MCF 10A (cell line): ENCODE results near the gene AP2M1. TPM values are rescaled to one million over a fixed set of nuclear protein-coding genes. Genes with fewer than 3 reads are reported as not detected.

Source experiments
- BruUV-seq: library from RNA; stranded (reverse); fragments of 400-500 nt; replicated peaks from 2 replicates; lab custom pipeline; 2021; lab: Mats Ljungman, UMichigan
- CTCF ChIA-PET: fragments of 300-600 bp; sonication (Branson Sonifier 250); formaldehyde crosslinking; extraction: SDS; loops from one replicate; lab custom pipeline; 2021; ENCODE audit warnings: antibody characterized with exemption, inconsistent platforms; lab: Yijun Ruan, JAX
- POLR2A ChIA-PET: fragments of 300-600, 350-650 bp; sonication (Branson Sonifier 250); formaldehyde crosslinking; extraction: SDS; loops from one replicate; lab custom pipeline; 2020; ENCODE audit warnings: antibody characterized with exemption, inconsistent platforms; lab: Yijun Ruan, JAX
- DNase-seq: peaks from one replicate; pipeline ENCODE4 v3.0.0-alpha.2; 2018; ENCODE audit not compliant: unreplicated experiment
- H3K27ac Mint-ChIP-seq: one replicate; pipeline ENCODE4 v1.8.0; 2022; ENCODE audit warnings: mild to moderate bottlenecking, low read depth, mixed read lengths; ENCODE audit not compliant: unreplicated experiment
- H3K27me3 Mint-ChIP-seq: one replicate; pipeline ENCODE4 v1.8.0; 2022; ENCODE audit warnings: mixed read lengths; ENCODE audit not compliant: insufficient read depth, unreplicated experiment
- H3K36me3 Mint-ChIP-seq: one replicate; pipeline ENCODE4 v1.8.0; 2022; ENCODE audit warnings: mild to moderate bottlenecking, moderate library complexity, mixed read lengths; ENCODE audit not compliant: insufficient read depth, unreplicated experiment
- H3K4me1 Mint-ChIP-seq: one replicate; pipeline ENCODE4 v1.8.0; 2022; ENCODE audit warnings: mixed read lengths; ENCODE audit not compliant: insufficient read depth, unreplicated experiment
- H3K4me3 Mint-ChIP-seq: one replicate; pipeline ENCODE4 v1.8.0; 2022; ENCODE audit warnings: mild to moderate bottlenecking, moderate library complexity, mixed read lengths; ENCODE audit not compliant: unreplicated experiment
- H3K9me3 Mint-ChIP-seq: one replicate; pipeline ENCODE4 v1.8.0; 2022; ENCODE audit warnings: mixed read lengths; ENCODE audit not compliant: unreplicated experiment
- intact Hi-C: fragments of 100-400 bp; cut with micrococcal nuclease; formaldehyde crosslinking; loops from 2 replicates; pipeline ENCODE4 v1.14.1; 2022
- total RNA-seq: library from RNA; stranded (reverse); gene quantifications from 2 replicates; pipeline ENCODE4 v1.2.3, GENCODE V29; 2022
- TF ChIP-seq, protein P1 (sequence below): fragments of 200-600 bp; IDR thresholded peaks from one replicate; pipeline ENCODE4 v1.8.0; 2022; ENCODE audit warnings: antibody characterized with exemption, mild to moderate bottlenecking; ENCODE audit not compliant: unreplicated experiment

AP2M1 gene
- total RNA-seq, 1 experiment from 2014 or later = 301 TPM

- H3K4me1 Mint-ChIP-seq = peaks cover 16% of the 10 kb centered on the region
- TF ChIP-seq, protein P1, sequence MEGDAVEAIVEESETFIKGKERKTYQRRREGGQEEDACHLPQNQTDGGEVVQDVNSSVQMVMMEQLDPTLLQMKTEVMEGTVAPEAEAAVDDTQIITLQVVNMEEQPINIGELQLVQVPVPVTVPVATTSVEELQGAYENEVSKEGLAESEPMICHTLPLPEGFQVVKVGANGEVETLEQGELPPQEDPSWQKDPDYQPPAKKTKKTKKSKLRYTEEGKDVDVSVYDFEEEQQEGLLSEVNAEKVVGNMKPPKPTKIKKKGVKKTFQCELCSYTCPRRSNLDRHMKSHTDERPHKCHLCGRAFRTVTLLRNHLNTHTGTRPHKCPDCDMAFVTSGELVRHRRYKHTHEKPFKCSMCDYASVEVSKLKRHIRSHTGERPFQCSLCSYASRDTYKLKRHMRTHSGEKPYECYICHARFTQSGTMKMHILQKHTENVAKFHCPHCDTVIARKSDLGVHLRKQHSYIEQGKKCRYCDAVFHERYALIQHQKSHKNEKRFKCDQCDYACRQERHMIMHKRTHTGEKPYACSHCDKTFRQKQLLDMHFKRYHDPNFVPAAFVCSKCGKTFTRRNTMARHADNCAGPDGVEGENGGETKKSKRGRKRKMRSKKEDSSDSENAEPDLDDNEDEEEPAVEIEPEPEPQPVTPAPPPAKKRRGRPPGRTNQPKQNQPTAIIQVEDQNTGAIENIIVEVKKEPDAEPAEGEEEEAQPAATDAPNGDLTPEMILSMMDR = no peak
- ChIA-PET POLR2A (interaction anchor here (1.8 to 4.3 kb wide), 2 partner anchors 43 to 141 kb away, joined by 4 to 31 read pairs; partner anchors contain the start of gene EIF2B5), CTCF (interaction anchor here (1.0 kb wide), 1 partner anchor 93 kb away, joined by 3 read pairs; no protein-coding TSS in a partner anchor)
- no peak overlapping the region for H3K4me3 Mint-ChIP-seq
- no TSS peak for BruUV-seq
- H3K27ac Mint-ChIP-seq = peak overlapping the region; percentile 95
- H3K36me3 Mint-ChIP-seq = peaks cover 49% of the 10 kb centered on the region
- intact Hi-C loops = no loop called here
- DNase-seq = no peak
- no peaks in the 10 kb centered on the region for H3K9me3 Mint-ChIP-seq
- H3K27me3 Mint-ChIP-seq = no peaks in the 10 kb centered on the region
Measured at GRCh38 chr3:184177767-184178306, 3.2 kb downstream of the AP2M1 start.

DNA sequence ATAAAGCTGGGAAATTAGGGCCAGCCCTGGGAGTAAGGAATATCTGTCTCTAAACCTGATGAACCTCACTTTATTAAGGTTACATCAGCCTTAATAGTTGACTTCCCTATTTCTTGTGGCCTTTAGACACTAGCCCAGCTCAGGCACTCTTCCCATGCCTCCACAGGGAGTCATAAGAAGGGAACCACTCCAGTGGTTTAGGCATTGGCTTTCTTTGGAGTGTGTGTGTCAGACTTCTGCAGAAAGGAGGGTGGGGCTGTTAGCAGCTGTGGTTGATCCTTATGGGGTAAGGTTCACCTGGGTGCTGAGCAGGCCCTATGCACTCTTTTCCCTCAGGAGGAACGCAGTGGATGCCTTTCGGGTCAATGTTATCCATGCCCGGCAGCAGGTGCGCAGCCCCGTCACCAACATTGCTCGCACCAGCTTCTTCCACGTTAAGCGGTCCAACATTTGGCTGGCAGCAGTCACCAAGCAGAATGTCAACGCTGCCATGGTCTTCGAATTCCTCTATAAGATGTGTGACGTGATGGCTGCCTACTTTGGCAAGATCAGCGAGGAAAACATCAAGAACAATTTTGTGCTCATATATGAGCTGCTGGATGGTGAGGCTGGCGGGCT is 4.0 kb downstream of the AP2M1 start:
- no peak for DNase-seq
- Mint-ChIP-seq H3K9me3 (no peaks in the 10 kb centered on the region), H3K36me3 (peaks cover 56% of the 10 kb centered on the region), H3K27me3 (no peaks in the 10 kb centered on the region), H3K4me3 (no peak overlapping the region), H3K4me1 (peaks cover 16% of the 10 kb centered on the region), H3K27ac (no peak overlapping the region)
- TF ChIP-seq, protein P1 = no peak
- ChIA-PET POLR2A (interaction anchor here (1.3 kb wide), 1 partner anchor 44 kb away, joined by 5 read pairs; the partner anchor contains the start of gene EIF2B5), CTCF (interaction anchor here (0.6 to 1.1 kb wide), 3 partner anchors 35 to 274 kb away, joined by 3 read pairs; no protein-coding TSS in a partner anchor)
- BruUV-seq = no TSS peak
- intact Hi-C loops = no loop called here

- Mint-ChIP-seq H3K27me3 (no peaks in the 10 kb centered on the region), H3K4me1 (peaks cover 19% of the 10 kb centered on the region), H3K4me3 (no peak overlapping the region), H3K36me3 (peaks cover 63% of the 10 kb centered on the region), H3K9me3 (no peaks in the 10 kb centered on the region), H3K27ac (no peak overlapping the region)
- no peak for DNase-seq
- intact Hi-C loops = no loop called here
- CTCF ChIA-PET = interaction anchor here (1.1 kb wide), 1 partner anchor 70 kb away, joined by 4 read pairs; no protein-coding TSS in a partner anchor
- no TSS peak for BruUV-seq
- TF ChIP-seq, protein P1 = no peak
- POLR2A ChIA-PET = interaction anchor here (1.3 kb wide), 1 partner anchor 46 kb away, joined by 5 read pairs; the partner anchor contains the start of gene EIF2B5
Measured at GRCh38 chr3:184180165-184180564, 5.5 kb downstream of the AP2M1 start.

DNA sequence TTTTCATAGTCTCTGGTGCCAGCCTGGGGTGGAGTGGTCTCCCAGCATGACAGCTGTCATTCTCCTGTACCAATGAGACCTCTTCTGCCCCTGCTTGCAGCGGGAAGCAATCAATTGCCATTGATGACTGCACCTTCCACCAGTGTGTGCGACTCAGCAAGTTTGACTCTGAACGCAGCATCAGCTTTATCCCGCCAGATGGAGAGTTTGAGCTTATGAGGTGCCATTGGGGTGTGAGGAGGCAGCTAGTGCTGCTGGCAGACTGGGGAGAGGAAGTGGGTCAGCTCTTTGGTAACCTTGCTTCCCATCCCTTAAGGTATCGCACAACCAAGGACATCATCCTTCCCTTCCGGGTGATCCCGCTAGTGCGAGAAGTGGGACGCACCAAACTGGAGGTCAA is 6.9 kb downstream of the AP2M1 start:
- no peak overlapping the region for H3K4me3 Mint-ChIP-seq
- BruUV-seq = no TSS peak
- H3K27me3 Mint-ChIP-seq = no peaks in the 10 kb centered on the region
- no peak for DNase-seq
- H3K4me1 Mint-ChIP-seq = peaks cover 17% of the 10 kb centered on the region
- peaks cover 70% of the 10 kb centered on the region for H3K36me3 Mint-ChIP-seq
- ChIA-PET CTCF (interaction anchor here (0.8 to 0.9 kb wide), 2 partner anchors 9 to 31 kb away, joined by 3 read pairs; no protein-coding TSS in a partner anchor), POLR2A (interaction anchor here (0.6 kb wide), 1 partner anchor 184 kb away, joined by 5 read pairs; no protein-coding TSS in a partner anchor)
- no peak overlapping the region for H3K27ac Mint-ChIP-seq
- TF ChIP-seq, protein P1 = no peak
- intact Hi-C loops = no loop called here
- H3K9me3 Mint-ChIP-seq = no peaks in the 10 kb centered on the region
